HG03039 (cell line): ENCODE data around the gene USP7.

Source experiments
- ATAC-seq: cut with Tn5 transposase; IDR thresholded peaks from one replicate; pipeline ENCODE4 v1.9.1; 2021; ENCODE audit warnings: mild to moderate bottlenecking, moderate library complexity; ENCODE audit not compliant: unreplicated experiment

Gene USP7

DNA sequence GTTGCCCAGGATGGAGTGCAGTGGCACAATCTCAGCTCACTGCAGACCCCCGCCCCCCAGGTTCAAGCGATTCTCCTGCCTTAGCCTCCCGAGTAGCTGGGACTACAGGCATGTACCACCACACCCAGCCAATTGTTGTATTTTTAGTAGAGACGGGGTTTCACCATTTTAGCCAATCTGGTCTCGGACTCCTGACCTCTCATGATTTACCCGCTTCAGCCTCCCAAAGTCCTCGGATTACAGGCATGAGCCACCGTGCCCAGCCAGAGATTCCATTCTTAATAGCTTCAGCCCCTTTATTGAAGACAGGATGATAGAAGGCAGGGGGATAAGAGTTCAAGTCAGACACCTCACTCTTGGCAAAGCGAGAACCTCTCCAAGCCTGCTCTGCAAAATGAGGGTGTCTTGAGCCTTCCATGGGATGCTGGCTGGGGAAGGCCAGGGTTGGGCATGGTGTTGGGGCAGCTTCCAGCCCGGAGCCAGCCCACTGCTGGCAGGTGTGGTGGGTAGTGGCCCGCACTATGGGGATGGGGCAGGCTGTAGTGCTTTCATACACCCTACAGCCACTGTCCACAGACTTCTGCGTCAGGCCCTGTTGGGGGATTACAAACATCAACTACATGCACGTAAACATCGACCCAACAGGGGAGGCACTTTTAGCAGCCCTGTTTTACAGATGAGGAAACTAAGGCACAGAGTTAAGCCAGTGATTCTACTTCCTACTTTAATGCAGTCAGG is 98.4 kb downstream of the USP7 start:
- ATAC-seq = no peak

DNA sequence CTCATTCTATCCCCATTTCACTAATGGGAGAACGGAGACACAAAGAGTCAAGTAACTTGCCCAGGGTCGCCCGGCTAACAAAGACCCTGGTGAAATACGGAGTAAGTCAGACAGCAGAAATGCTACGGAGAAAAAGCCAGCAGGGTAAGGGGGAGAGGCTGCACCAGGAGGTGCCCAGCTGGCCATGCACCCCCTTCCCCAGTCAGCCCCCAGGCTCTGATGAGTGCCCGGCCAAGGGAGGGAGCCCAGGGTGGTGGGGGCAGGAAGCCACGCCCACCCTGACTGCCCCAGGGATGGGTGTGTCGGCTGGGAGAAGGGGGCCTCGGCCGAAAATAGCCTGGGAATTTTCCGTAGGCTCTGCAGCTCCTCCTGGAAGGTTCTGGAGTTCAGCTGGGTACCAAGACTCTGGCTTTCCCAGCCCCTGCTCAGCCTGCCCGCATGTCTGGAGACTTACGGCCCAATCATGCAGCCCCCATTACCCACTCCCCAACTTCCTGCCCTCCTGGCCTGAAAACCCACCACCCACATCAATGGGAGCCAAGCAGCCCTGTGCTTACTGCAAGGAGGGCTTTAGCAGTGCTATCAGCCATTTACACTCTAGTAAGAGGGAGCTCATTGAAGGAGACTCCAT is 99.1 kb downstream of the USP7 start:
- ATAC-seq = no peak

DNA sequence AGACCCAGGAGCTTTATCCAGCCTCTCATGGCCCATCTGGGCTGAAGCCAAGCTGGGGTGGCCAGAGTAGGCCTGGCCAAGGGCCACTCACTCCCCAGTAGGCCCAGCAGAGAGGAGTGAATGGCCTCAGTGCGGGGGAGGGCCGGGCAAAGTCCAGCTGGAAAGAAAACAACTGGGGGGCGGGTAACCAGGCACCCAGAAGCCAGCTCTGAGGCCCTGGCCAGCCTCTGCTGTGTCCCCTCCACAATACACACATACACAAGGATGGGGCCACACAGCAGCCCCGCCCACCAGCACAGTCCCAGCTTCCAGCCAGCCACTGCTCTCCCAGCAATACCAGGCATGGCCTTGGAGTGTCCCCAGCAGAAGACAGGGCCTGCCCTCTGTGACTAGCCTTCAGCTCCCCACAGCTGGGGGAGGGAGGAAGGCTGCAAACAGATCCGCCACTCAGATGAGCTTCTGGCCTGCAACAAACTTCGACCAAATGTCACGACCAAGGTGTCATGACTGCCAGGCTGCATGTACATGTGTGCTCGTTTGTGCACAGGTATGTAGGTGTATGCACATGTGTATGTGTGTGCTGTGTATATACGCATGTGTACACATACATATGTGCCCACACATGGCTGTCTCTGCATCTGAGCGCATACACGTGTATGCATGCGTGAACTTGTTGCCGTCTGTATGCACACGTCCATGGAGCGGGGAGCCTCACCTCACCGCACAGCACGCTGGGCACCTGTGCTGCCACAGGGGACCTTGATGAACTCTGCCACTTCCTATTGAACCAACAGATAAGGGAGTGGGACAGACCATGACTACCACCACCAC is 99.9 kb downstream of the USP7 start:
- no peak for ATAC-seq

DNA sequence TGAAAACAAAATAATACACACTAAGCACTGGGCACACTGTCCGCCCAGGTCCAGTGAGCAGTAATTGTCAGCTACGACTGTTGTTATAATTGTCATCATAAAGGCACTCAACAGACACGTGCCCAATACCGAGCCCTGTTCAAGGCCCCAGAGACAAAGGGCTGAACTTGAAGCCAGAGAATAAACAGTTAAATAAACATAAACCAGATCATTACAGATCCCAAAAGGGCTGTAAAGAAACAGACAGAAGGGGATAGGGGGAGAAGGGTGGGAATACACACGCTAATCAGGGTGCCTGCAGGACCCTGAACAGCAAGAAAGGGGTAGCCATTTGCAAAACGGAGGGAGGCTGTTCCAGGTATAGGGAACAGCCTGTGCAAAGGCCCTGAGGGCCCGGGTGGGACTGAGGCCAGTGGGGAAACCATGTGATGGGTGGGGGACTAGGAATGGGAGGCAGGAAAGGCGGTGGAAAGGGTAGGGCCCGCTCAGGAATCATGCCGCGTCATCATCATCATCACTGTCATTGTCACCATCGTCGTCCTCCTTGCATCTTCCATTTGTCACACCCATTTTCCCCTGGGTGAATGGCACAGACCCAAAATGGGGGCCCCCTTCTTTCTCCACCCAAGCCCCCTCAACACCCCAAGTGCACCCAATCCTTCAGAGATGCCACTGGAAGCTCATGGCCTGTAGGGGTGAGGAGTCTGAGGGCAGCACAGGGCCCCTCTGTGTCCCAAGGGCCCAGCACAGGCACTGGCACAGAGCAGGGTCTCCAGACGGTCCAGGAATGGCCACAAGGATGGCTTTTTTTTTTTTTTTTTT is 101.2 kb downstream of the USP7 start:
- ATAC-seq = no peak

DNA sequence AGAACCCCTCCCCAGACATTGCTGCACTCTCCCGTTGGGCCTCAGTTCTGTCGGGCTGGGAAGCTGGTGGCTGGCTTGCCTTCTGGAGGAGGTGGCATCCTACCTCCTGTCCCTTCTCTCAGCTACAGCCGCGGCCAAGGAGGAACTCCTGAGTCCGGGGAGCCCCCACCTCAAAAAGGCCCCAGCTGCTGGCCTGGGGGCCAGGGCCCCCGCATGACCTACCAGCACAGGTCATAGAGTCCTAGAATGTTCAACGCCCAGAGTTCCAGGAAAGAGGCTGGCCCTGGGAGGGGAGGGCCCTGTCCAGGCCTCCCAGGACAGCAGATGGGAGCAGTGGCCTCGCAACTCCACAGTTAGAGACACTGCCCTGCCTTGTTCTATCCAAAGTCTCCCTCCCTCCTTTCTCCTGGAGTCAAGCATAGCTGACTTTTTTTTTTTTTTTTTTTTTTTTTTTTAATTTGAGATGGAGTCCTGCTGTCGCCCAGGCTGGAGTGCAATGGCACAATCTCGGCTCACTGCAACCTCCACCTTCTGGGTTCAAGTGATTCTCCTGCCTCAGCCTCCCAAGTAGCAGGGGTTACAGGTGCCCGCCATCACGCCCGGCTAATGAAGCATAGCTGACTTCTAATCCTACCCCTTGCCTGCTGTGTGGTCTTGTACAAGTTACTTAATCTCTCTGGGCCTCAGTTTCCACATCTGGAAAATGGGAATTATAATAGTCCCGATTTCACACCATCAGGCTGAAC is 102.0 kb downstream of the USP7 start:
- ATAC-seq = no peak

DNA sequence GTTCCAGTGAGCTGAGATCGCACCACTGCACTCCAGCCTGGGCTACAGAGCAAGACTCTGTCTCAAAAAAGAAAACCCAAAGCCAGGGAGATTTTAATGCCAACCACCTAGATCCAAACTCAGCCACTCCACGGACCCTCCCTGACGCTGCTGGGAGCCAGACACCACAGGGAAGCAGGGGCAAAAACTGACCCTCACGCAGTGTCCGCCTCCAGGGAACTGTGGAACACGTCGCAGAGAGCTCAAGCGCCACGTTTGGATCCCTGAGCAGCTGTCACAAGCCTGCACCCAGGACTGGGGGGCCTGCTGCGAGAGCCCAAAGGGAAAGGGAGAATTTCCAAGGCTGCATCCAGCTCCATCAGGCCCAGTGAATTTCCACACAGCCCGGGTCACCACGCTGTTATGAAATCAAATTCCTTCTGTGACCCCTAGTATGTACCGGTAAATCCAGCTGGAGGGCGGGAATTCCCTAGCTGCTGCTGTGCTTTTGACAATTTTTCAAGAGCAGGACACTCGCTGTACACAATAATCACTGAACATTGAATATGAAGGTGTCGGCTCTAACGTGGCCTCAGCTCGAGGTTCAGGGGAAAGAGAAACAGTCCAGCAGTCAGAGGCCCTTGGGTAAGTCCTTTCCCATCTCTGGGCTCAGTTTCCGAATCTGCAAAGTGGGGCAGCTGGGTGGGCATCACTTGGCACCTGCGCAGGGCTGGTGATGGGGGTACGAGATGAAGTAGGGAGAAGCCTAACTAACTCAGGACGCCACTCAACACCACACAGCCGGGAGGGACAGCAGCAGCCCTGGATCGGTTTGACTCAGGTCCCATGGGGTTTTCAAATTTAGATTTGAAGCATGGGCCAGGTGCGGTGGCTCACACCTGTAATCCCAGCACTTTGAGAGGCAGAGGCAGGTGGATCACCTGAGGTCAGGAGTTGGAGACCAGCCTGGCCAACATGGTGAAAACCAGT is 103.5 kb downstream of the USP7 start:
- no peak for ATAC-seq

DNA sequence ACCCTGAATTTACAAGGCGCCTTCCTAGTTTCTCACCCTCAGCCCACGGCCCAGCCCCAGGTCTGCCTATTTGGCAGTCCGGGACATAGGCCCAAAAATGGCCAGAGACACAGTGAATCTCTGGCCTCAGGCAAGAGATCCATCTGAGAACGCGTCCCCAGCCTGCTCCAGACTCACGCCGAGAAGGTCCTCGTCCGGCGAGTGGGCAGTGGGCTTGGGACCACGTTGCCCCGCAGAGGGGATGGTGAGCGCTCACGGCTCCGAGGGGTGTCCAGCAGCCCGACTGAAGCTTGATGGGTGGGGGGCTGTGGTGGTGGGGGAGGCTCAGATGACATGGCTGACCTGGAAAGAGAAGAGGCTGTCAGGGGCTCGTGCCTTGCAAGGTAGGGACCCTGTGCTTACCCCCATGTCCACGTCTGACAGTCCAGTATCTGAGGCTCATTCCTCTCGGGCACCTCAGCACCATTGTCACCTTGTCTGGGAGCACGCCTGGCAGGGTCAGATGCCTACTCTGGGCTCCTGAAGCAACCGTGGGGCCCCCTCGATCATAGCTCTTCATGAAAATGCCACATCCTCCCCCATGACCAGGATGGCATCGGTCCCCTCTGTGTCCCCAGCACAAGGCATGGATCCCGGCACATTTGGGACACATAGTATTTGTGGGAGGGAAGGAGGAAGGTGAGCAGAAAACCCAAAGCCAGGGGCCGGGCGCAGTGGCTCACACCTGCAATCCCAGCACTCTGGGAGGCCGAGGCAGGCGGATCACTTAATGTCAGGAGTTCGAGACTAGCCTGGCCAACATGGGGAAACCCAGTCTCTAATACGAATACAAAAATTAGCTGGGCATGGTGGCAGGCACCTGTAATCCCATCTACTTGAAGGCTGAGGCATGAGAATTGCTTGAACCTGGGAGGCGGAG is 104.5 kb downstream of the USP7 start:
- ATAC-seq = no peak

DNA sequence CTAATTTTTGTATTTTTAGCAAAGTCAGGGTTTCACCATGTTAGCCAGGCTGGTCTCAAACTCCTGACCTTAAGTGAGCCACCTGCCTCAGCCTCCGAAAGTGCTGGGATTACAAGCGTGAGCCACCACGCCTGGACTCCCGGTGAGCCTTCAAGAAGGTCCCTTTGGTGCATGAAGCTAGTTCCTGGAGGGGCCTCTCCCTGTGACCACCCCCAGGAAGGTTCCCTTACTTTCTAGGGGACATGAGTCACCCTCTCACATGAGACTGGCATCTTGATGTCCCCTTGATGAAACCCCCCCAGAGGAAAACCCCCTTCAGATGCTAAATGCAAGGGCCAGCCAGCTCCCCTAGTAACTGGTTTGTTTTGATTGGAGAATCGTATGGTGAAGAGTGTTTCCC is 107.7 kb downstream of the USP7 start:
- no peak for ATAC-seq

DNA sequence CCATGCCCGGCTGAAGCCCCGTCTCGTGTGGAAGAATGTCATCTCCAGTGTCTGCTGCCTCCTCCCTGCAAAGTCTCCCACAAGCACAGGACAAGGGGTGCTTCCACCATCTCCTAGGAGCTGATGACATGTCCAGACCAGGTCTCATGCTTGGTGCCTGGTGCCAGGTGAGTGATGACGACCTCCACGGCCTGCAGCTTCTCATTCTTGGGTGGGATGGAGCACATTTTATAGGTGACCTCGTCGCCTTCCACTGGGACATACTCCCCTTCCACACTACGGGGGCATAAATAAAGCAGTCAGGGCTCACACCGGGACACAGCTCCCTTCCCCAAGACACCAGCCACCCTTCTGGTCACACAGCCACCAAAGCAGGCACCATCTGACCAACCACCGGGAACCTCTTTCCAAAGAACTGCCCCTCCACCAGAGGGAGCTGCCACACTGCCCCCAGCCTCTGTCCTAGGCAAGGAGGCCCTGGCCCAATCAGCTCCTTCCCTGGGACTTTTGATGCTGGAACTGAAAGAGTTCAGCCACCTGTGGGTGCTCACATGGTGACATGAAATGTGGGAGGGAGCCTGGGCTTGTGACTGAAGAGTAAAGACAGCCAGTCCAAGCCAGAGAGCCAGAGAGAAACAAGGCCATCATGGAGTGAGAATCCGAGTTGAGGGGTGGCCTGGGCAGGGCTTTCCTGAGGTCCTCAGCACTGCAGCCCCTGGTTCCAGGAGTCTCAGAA is 108.5 kb downstream of the USP7 start:
- ATAC-seq = no peak

DNA sequence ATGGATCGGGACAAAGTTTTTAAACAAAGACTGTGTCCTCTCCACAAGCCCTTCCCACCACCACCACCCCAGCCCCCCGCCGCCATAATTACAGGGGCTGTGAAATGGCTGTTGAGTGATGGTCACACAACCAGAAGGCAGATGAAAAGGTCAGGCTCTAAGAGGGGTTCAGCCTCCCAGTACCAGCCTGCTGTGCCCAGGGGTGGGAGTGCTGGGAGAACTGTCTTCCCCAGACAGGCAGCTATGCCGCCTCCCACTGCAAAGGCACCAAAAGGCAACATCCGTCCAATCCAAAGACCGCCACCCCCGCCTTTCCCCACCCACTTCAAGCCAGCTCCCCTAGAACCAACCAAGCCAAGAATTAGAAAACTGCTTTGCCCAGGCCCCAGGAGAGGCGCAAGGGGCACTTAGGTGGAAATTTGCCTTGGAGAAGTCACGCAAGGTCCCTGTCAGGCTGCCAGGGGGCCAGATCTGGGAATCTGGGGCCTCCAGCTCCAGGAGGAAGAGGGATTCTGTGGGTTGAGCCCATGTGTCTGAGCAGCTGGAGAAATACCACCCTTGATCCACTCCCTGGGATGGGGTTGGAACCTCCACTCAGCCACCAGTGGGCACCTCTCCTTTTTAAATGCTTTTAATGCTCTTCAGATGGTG is 109.3 kb downstream of the USP7 start:
- ATAC-seq = no peak

DNA sequence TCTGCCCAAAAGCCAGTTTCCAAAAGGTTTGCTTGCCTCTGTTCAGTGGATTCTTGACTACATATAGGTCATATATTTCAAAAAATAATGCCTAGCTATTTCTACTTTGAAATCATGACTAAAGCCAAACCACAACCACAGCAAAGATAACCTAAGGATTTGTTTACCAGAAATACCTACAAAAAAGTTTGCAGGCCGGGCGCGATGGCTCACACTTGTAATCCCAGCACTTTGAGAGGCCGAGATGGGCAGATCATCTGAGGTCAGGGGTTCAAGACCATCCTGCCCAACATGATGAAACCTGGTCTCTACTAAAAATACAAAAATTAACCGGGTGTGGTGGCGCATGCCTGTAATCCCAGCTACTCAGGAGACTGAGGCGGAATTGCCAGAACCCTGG is 110.1 kb downstream of the USP7 start:
- no peak for ATAC-seq

DNA sequence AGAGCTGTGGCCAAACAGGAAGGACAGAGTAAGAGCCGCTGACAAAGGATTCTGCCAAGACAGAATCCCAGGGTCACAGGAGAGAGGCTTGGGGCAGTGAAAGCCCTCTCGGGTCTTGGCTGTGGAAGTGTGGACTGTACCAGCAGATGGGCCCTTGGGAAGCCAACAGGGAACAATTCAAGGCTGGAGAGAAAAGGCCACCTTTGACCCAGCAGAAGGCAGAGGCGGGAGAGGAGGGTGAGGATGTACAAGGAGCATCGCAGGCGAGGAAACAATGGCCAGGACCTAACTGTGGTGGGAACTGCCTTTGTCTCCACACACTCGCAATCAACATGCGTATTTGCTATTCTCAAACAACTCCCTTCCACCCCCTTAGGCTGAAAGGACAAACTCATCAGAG is 110.6 kb downstream of the USP7 start:
- no peak for ATAC-seq

DNA sequence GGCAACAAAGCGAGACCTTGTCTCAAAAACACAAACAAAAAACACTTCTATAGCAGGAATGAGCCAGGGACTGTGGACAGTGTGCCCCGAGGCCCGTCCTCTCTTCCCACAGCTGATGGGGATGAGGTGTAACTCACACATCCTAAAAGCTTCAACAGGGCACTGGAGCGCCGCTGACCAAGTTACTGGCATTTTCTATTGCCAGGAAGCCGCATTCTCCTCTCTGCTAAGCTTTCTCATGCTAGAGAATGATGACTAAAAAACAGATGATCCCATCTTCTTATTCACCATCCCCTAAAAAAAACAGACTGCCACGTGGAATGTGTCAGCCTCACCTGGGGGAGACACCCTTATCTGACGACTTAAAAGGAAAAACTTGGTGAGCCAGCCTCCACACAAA is 111.2 kb downstream of the USP7 start:
- ATAC-seq = no peak

DNA sequence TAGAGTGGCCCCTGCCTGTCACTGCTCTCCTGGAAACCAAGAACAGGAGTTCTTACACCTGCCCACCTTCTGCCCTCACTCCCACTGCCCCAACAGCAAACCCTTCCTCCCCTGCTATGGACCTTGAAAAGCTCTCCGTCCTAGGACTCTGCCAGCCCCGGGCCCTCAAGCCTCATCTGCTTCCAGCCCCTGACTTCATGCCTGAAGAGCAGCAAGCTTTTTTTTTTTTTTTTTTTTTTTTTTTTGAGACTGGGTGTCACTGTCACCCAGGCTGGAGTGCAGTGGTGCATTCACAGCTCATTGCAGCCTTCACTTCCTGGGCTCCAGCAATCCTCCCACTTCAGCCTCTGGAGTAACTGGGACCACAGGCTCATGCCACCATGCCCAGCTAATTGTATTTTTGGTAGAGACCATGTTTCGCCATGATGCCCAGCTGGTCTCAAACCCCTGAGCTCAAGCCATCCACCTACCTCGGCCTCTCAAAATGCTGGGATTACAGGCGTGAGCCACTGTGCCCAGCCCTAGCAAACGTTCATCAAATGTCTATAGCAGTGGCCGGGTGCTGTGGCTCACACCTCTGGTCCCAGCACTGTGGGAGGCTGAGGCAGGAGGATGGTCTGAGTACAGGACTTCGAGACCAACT is 111.8 kb downstream of the USP7 start:
- no peak for ATAC-seq

DNA sequence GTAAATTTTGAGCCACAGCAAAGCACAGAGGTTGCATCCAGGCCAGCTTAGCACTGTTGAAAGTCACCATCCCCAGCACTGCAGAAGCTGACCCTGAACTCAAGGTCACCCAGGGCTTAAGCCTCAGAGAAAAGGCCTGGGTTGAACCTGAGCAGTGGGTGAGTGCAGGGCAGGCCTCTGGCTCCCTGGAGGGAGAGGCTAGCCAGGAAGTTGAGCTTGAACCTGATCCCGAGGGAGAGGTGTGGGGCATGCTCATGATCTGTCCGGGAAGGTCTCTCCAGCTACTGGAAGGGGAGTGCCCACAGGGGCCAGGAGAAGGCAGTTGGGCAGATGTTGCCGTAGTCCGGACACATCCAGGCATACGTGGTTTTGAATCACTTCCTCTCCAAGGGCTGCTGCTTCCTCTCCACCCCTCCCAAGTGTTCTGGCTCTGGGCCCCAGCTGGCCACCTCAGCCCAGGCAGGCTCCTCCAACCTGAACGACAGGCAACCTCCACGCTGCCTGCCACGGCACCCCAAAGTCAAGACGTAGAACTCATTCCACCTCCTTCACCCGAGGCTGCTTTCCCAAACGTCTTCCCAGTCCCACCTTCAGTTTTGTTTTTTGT is 113.3 kb downstream of the USP7 start:
- ATAC-seq = no peak

DNA sequence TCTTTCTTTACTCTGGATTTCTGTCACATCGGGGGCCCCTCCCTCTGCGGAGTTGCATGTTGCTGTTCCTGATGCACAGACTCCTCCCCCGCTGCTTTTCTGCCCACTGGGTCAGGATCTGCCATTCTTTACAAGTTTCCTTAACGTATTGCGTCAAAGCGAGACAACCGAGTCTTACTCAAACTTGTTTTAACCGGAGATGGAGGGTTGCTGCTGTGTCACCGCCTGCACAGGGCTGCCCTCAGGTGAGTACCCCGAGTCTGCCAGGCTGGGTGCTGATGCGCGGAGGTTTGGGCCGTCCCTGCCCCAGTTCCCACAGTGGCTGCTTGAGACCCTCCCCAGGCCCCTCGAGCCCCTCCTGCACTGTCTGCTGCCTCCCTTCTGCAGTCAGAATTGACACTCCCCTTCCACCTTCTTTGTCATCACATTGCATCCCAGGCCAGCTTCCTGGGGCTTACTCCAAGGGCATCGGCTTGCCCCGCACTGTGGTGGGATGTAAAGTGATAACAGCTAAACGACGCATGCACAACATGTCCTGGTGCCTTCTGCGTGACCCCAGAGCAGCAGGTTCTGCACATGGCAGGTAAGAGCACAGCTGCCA is 114.2 kb downstream of the USP7 start:
- ATAC-seq = no peak
